Measurements from ENCODE around the gene AIF1L.
"Not testable (repeated sequence)": the region's sequence is repeated elsewhere in the genome, so short reads cannot be mapped to it uniquely, and the experiment has no call there.

The AIF1L gene

GRCh38 chr9:131099845-131100244 lies 3.5 kb downstream of the AIF1L start:
- not testable (repeated sequence) for DNase-seq

GRCh38 chr9:131100445-131100844 lies 4.1 kb downstream of the AIF1L start:
- DNase-seq: peak; percentile 55

- DNase-seq: no peak
Observed at GRCh38 chr9:131101207-131101964, 5.1 kb downstream of the AIF1L start.

- no peak for DNase-seq
Observed at GRCh38 chr9:131103024-131103423, 6.7 kb downstream of the AIF1L start.

GRCh38 chr9:131103535-131103934 lies 7.2 kb downstream of the AIF1L start:
- no peak for DNase-seq

GRCh38 chr9:131104016-131104740 lies 7.8 kb downstream of the AIF1L start:
- DNase-seq: no peak

GRCh38 chr9:131105952-131106351 lies 9.6 kb downstream of the AIF1L start:
- no peak for DNase-seq

- DNase-seq: no peak
Observed at GRCh38 chr9:131107760-131108159, 11.4 kb downstream of the AIF1L start.

- DNase-seq: no peak
Observed at GRCh38 chr9:131111186-131111853, 15.0 kb downstream of the AIF1L start.

- DNase-seq: no peak
Observed at GRCh38 chr9:131111854-131112311, 15.6 kb downstream of the AIF1L start.

GRCh38 chr9:131112374-131113154 lies 16.2 kb downstream of the AIF1L start:
- DNase-seq: no peak

- DNase-seq: no peak
Observed at GRCh38 chr9:131113655-131114054, 17.3 kb downstream of the AIF1L start.

- DNase-seq: no peak
Observed at GRCh38 chr9:131114084-131114535, 17.8 kb downstream of the AIF1L start.

GRCh38 chr9:131115360-131115742 lies 19.0 kb downstream of the AIF1L start:
- not testable (repeated sequence) for DNase-seq

GRCh38 chr9:131116281-131117120 lies 20.2 kb downstream of the AIF1L start:
- no peak for DNase-seq

- no peak for DNase-seq
Observed at GRCh38 chr9:131117121-131117761, 20.9 kb downstream of the AIF1L start.

- DNase-seq: no peak
Observed at GRCh38 chr9:131117762-131118145, 21.4 kb downstream of the AIF1L start.

GRCh38 chr9:131119600-131119999 lies 23.3 kb downstream of the AIF1L start:
- no peak for DNase-seq

- no peak for DNase-seq
Observed at GRCh38 chr9:131120620-131121228, 24.4 kb downstream of the AIF1L start.

GRCh38 chr9:131121346-131121745 lies 25.0 kb downstream of the AIF1L start:
- DNase-seq: no peak

GRCh38 chr9:131122158-131122557 lies 25.8 kb downstream of the AIF1L start:
- no peak for DNase-seq
